Cardiac muscle cell (in vitro differentiated cells and primary cell): ENCODE measurements around the gene CAD. TPM values are rescaled to one million over a fixed set of nuclear protein-coding genes. Genes with fewer than 3 reads are reported as not detected.

ENCODE experiments used
- DNase-seq, 2 donors: peaks; one replicate each; pipeline versions ENCODE4 v3.0.0 to v3.0.0-alpha.2; 2010 to 2017; ENCODE audit warnings: low read depth in 1 of 2, low spot score in 1 of 2
- H3K27ac ChIP-seq: fragments of 200-600 bp; sonication (generic); 2 replicates; pipeline ENCODE4 v1.5.1; 2016
- H3K27me3 ChIP-seq: fragments of 200-600 bp; sonication (generic); 2 replicates; pipeline ENCODE4 v1.6.0; 2016; ENCODE audit warnings: control low read depth
- H3K36me3 ChIP-seq: fragments of 200-600 bp; sonication (generic); 2 replicates; pipeline ENCODE4 v1.5.1; 2016; ENCODE audit warnings: control low read depth
- H3K4me1 ChIP-seq: fragments of 200-600 bp; sonication (generic); 2 replicates; pipeline ENCODE4 v1.8.1; 2017; ENCODE audit warnings: low read depth, mild to moderate bottlenecking, mixed run types
- H3K4me3 ChIP-seq: fragments of 200-600 bp; sonication (generic); 2 replicates; pipeline ENCODE4 v1.5.1; 2016; ENCODE audit warnings: mild to moderate bottlenecking
- H3K9me3 ChIP-seq: fragments of 200-600 bp; sonication (generic); 2 replicates; pipeline ENCODE4 v1.5.1; 2017; ENCODE audit warnings: low read depth, mild to moderate bottlenecking, control low read depth
- CTCF ChIP-seq: IDR thresholded peaks from 2 replicates; pipeline ENCODE4 v1.5.1; 2012; ENCODE audit warnings: low read depth, mild to moderate bottlenecking, low read length
- polyA plus RNA-seq: library from polyadenylated mRNA; unstranded; fragments of >200 nt; fragmentation: Nextera tagmentation; extraction: Ambion mirVana; gene quantifications from 2 replicates; pipeline ENCODE4 v1.2.1, GENCODE V29; 2016
- total RNA-seq: library from RNA; depleted of rRNA; stranded (reverse); fragments of >200 nt; gene quantifications from 2 replicates; pipeline ENCODE4 v1.2.3, GENCODE V29; 2016

Gene CAD
- total and polyA plus RNA-seq, 2 experiments from 2014 or later, result 30.1 to 51.7 TPM

- no peak for TF ChIP-seq CTCF
- no peak for DNase-seq
- Histone ChIP-seq H3K27me3 (no peaks in the 10 kb centered on the region), H3K9me3 (no peaks in the 10 kb centered on the region), H3K36me3 (peaks cover 13% of the 10 kb centered on the region), H3K4me3 (no peak overlapping the region), H3K27ac (no peak overlapping the region), H3K4me1 (no peaks in the 10 kb centered on the region)
Observed at GRCh38 chr2:27219091-27219490, 1.9 kb downstream of the CAD start.

GRCh38 chr2:27220091-27220490 lies 2.9 kb downstream of the CAD start:
- H3K4me3 ChIP-seq, result no peak overlapping the region
- no peaks in the 10 kb centered on the region for H3K9me3 ChIP-seq
- peaks cover 21% of the 10 kb centered on the region for H3K36me3 ChIP-seq
- no peak for DNase-seq
- H3K27ac ChIP-seq, result no peak overlapping the region
- no peaks in the 10 kb centered on the region for H3K27me3 ChIP-seq
- no peak for TF ChIP-seq CTCF
- no peaks in the 10 kb centered on the region for H3K4me1 ChIP-seq

GRCh38 chr2:27221166-27221565 lies 4.0 kb downstream of the CAD start:
- TF ChIP-seq CTCF, result no peak
- Histone ChIP-seq H3K4me3 (no peak overlapping the region), H3K9me3 (no peaks in the 10 kb centered on the region), H3K4me1 (no peaks in the 10 kb centered on the region), H3K27me3 (no peaks in the 10 kb centered on the region), H3K36me3 (peaks cover 30% of the 10 kb centered on the region), H3K27ac (no peak overlapping the region)
- no peak for DNase-seq

- peaks cover 43% of the 10 kb centered on the region for H3K36me3 ChIP-seq
Observed at GRCh38 chr2:27222407-27222806, 5.2 kb downstream of the CAD start.

GRCh38 chr2:27223416-27223815 lies 6.2 kb downstream of the CAD start:
- Histone ChIP-seq H3K27me3 (no peaks in the 10 kb centered on the region), H3K27ac (no peak overlapping the region), H3K4me3 (no peak overlapping the region), H3K36me3 (peaks cover 53% of the 10 kb centered on the region), H3K4me1 (no peaks in the 10 kb centered on the region), H3K9me3 (no peaks in the 10 kb centered on the region)
- DNase-seq, result no peak
- no peak for TF ChIP-seq CTCF

More at GRCh38 chr2:27222407-27222806, 5.2 kb downstream of the CAD start:
- H3K27me3 ChIP-seq, result no peaks in the 10 kb centered on the region
- H3K27ac ChIP-seq, result no peak overlapping the region
- no peaks in the 10 kb centered on the region for H3K4me1 ChIP-seq
- DNase-seq, result no peak
- H3K9me3 ChIP-seq, result no peaks in the 10 kb centered on the region
- no peak overlapping the region for H3K4me3 ChIP-seq
- TF ChIP-seq CTCF, result no peak

- H3K36me3 ChIP-seq, result peaks cover 60% of the 10 kb centered on the region
Observed at GRCh38 chr2:27225526-27225925, 8.4 kb downstream of the CAD start.

More at GRCh38 chr2:27225526-27225925, 8.4 kb downstream of the CAD start:
- DNase-seq, result no peak
- Histone ChIP-seq H3K27me3 (no peaks in the 10 kb centered on the region), H3K4me3 (no peak overlapping the region), H3K27ac (no peak overlapping the region), H3K9me3 (no peaks in the 10 kb centered on the region), H3K4me1 (no peaks in the 10 kb centered on the region)
- TF ChIP-seq CTCF, result no peak
